ENCODE measurements around the gene ADAMTS8.

The ADAMTS8 gene

GRCh38 chr11:130451231-130452019 lies 23.0 kb upstream of the ADAMTS8 start:
- H3K4me3 ChIP-seq (ENCODE audit: low read length) = no peak overlapping the region
- H3K4me1 ChIP-seq (ENCODE audit: control insufficient read depth, insufficient read depth, low read length) = peaks cover 3% of the 10 kb centered on the region; the same call in 1 of the 2 replicates
- no peak for DNase-seq (ENCODE audit: low read depth, low spot score)
- H3K27ac ChIP-seq (ENCODE audit: low read length) = no peak overlapping the region
- no CpG with 5 or more reads among the region's 6 CpGs for WGBS (ENCODE audit: insufficient coverage, insufficient read length)
- no peaks in the 10 kb centered on the region for H3K9me3 ChIP-seq (ENCODE audit: control insufficient read depth, insufficient read depth, low read length)
- peaks cover 13% of the 10 kb centered on the region for H3K27me3 ChIP-seq (ENCODE audit: control insufficient read depth, insufficient read depth, low read length)
- H3K36me3 ChIP-seq (ENCODE audit: control insufficient read depth, insufficient read depth, low read length) = no peaks in the 10 kb centered on the region

- H3K4me3 ChIP-seq (ENCODE audit: low read length) = no peak overlapping the region; the same call in 1 of the 2 replicates
- H3K27me3 ChIP-seq (ENCODE audit: control insufficient read depth, insufficient read depth, low read length) = peaks cover 13% of the 10 kb centered on the region
- H3K36me3 ChIP-seq (ENCODE audit: control insufficient read depth, insufficient read depth, low read length) = no peaks in the 10 kb centered on the region
- H3K4me1 ChIP-seq (ENCODE audit: control insufficient read depth, insufficient read depth, low read length) = peaks cover 3% of the 10 kb centered on the region; the same call in 1 of the 2 replicates
- H3K27ac ChIP-seq (ENCODE audit: low read length) = no peak overlapping the region
- no CpG with 5 or more reads among the region's 34 CpGs for WGBS (ENCODE audit: insufficient coverage, insufficient read length)
- peak; percentile 74 for DNase-seq (ENCODE audit: low read depth, low spot score)
- no peaks in the 10 kb centered on the region for H3K9me3 ChIP-seq (ENCODE audit: control insufficient read depth, insufficient read depth, low read length)
Measured at GRCh38 chr11:130449996-130450769, 21.8 kb upstream of the ADAMTS8 start.

GRCh38 chr11:130449310-130449990 lies 21.0 kb upstream of the ADAMTS8 start:
- peaks cover 3% of the 10 kb centered on the region; the same call in 1 of the 2 replicates for H3K4me1 ChIP-seq (ENCODE audit: control insufficient read depth, insufficient read depth, low read length)
- no CpG with 5 or more reads among the region's 64 CpGs for WGBS (ENCODE audit: insufficient coverage, insufficient read length)
- no peak overlapping the region for H3K27ac ChIP-seq (ENCODE audit: low read length)
- peak overlapping the region; percentile 43; the same call in 1 of the 2 replicates for H3K4me3 ChIP-seq (ENCODE audit: low read length)
- H3K36me3 ChIP-seq (ENCODE audit: control insufficient read depth, insufficient read depth, low read length) = no peaks in the 10 kb centered on the region
- DNase-seq (ENCODE audit: low read depth, low spot score) = no peak
- no peaks in the 10 kb centered on the region for H3K9me3 ChIP-seq (ENCODE audit: control insufficient read depth, insufficient read depth, low read length)
- peaks cover 13% of the 10 kb centered on the region for H3K27me3 ChIP-seq (ENCODE audit: control insufficient read depth, insufficient read depth, low read length)

- Histone ChIP-seq H3K4me3 (ENCODE audit: low read length) (peak within 1 kb of the TSS; percentile 43; the same call in 1 of the 2 replicates), H3K36me3 (ENCODE audit: control insufficient read depth, insufficient read depth, low read length) (no peaks in the 10 kb centered on the region), H3K9me3 (ENCODE audit: control insufficient read depth, insufficient read depth, low read length) (no peaks in the 10 kb centered on the region), H3K27me3 (ENCODE audit: control insufficient read depth, insufficient read depth, low read length) (peaks cover 13% of the 10 kb centered on the region), H3K4me1 (ENCODE audit: control insufficient read depth, insufficient read depth, low read length) (peaks cover 3% of the 10 kb centered on the region; the same call in 1 of the 2 replicates), H3K27ac (ENCODE audit: low read length) (no peak within 1 kb of the TSS)
- no CpG with 5 or more reads among the region's 75 CpGs for WGBS (ENCODE audit: insufficient coverage, insufficient read length)
- DNase-seq (ENCODE audit: low read depth, low spot score) = peak; percentile 82
Measured at GRCh38 chr11:130448416-130449309, 20.3 kb upstream of the ADAMTS8 start, which contains the start of gene ADAMTS15. ADAMTS15 (plus strand) TSS chr11:130448645; CDS start chr11:130448974, 329 bp downstream.

GRCh38 chr11:130448039-130448415 lies 19.6 kb upstream of the ADAMTS8 start:
- no peaks in the 10 kb centered on the region for H3K36me3 ChIP-seq (ENCODE audit: control insufficient read depth, insufficient read depth, low read length)
- H3K4me1 ChIP-seq (ENCODE audit: control insufficient read depth, insufficient read depth, low read length) = peaks cover 3% of the 10 kb centered on the region; the same call in 1 of the 2 replicates
- peaks cover 13% of the 10 kb centered on the region for H3K27me3 ChIP-seq (ENCODE audit: control insufficient read depth, insufficient read depth, low read length)
- H3K27ac ChIP-seq (ENCODE audit: low read length) = no peak overlapping the region
- peak overlapping the region; percentile 43; the same call in 1 of the 2 replicates for H3K4me3 ChIP-seq (ENCODE audit: low read length)
- WGBS (ENCODE audit: insufficient coverage, insufficient read length) = no CpG with 5 or more reads among the region's 11 CpGs
- DNase-seq (ENCODE audit: low read depth, low spot score) = no peak
- H3K9me3 ChIP-seq (ENCODE audit: control insufficient read depth, insufficient read depth, low read length) = no peaks in the 10 kb centered on the region

- no CpG with 5 or more reads among the region's 3 CpGs for WGBS (ENCODE audit: insufficient coverage, insufficient read length)
- Histone ChIP-seq H3K36me3 (ENCODE audit: control insufficient read depth, insufficient read depth, low read length) (no peaks in the 10 kb centered on the region), H3K9me3 (ENCODE audit: control insufficient read depth, insufficient read depth, low read length) (no peaks in the 10 kb centered on the region), H3K4me1 (ENCODE audit: control insufficient read depth, insufficient read depth, low read length) (peaks cover 3% of the 10 kb centered on the region; the same call in 1 of the 2 replicates), H3K27ac (ENCODE audit: low read length) (no peak overlapping the region), H3K4me3 (ENCODE audit: low read length) (no peak overlapping the region), H3K27me3 (ENCODE audit: control insufficient read depth, insufficient read depth, low read length) (peaks cover 9% of the 10 kb centered on the region)
- no peak for DNase-seq (ENCODE audit: low read depth, low spot score)
Measured at GRCh38 chr11:130445788-130446187, 17.4 kb upstream of the ADAMTS8 start.

- DNase-seq (ENCODE audit: low read depth, low spot score) = no peak
- no peak overlapping the region for H3K27ac ChIP-seq (ENCODE audit: low read length)
- H3K36me3 ChIP-seq (ENCODE audit: control insufficient read depth, insufficient read depth, low read length) = no peaks in the 10 kb centered on the region
- no peaks in the 10 kb centered on the region for H3K27me3 ChIP-seq (ENCODE audit: control insufficient read depth, insufficient read depth, low read length)
- no peak overlapping the region for H3K4me3 ChIP-seq (ENCODE audit: low read length)
- WGBS (ENCODE audit: insufficient coverage, insufficient read length) = no CpG with 5 or more reads among the region's 4 CpGs
- no peaks in the 10 kb centered on the region for H3K9me3 ChIP-seq (ENCODE audit: control insufficient read depth, insufficient read depth, low read length)
- H3K4me1 ChIP-seq (ENCODE audit: control insufficient read depth, insufficient read depth, low read length) = no peaks in the 10 kb centered on the region
Measured at GRCh38 chr11:130442737-130443136, 14.3 kb upstream of the ADAMTS8 start.

GRCh38 chr11:130441719-130442118 lies 13.3 kb upstream of the ADAMTS8 start:
- WGBS (ENCODE audit: insufficient coverage, insufficient read length) = no CpG with 5 or more reads among the region's 2 CpGs
- no peaks in the 10 kb centered on the region for H3K36me3 ChIP-seq (ENCODE audit: control insufficient read depth, insufficient read depth, low read length)
- no peaks in the 10 kb centered on the region for H3K27me3 ChIP-seq (ENCODE audit: control insufficient read depth, insufficient read depth, low read length)
- no peaks in the 10 kb centered on the region for H3K4me1 ChIP-seq (ENCODE audit: control insufficient read depth, insufficient read depth, low read length)
- DNase-seq (ENCODE audit: low read depth, low spot score) = no peak
- no peaks in the 10 kb centered on the region for H3K9me3 ChIP-seq (ENCODE audit: control insufficient read depth, insufficient read depth, low read length)
- H3K4me3 ChIP-seq (ENCODE audit: low read length) = no peak overlapping the region
- no peak overlapping the region for H3K27ac ChIP-seq (ENCODE audit: low read length)

GRCh38 chr11:130439876-130440275 lies 11.5 kb upstream of the ADAMTS8 start:
- no peaks in the 10 kb centered on the region for H3K9me3 ChIP-seq (ENCODE audit: control insufficient read depth, insufficient read depth, low read length)
- DNase-seq (ENCODE audit: low read depth, low spot score) = no peak
- H3K4me3 ChIP-seq (ENCODE audit: low read length) = no peak overlapping the region
- no CpG with 5 or more reads among the region's 6 CpGs for WGBS (ENCODE audit: insufficient coverage, insufficient read length)
- no peaks in the 10 kb centered on the region for H3K27me3 ChIP-seq (ENCODE audit: control insufficient read depth, insufficient read depth, low read length)
- no peaks in the 10 kb centered on the region for H3K4me1 ChIP-seq (ENCODE audit: control insufficient read depth, insufficient read depth, low read length)
- no peaks in the 10 kb centered on the region for H3K36me3 ChIP-seq (ENCODE audit: control insufficient read depth, insufficient read depth, low read length)
- H3K27ac ChIP-seq (ENCODE audit: low read length) = no peak overlapping the region
